HCT116 (cell line): ENCODE measurements around the gene FLVCR1. TPM values are rescaled to one million over a fixed set of nuclear protein-coding genes. Genes with fewer than 3 reads are reported as not detected.

Experiments used
- ATAC-seq: fragments of 200-7000 bp; cut with Tn5 transposase; 2 replicates; pipeline ENCODE4 v1.9.1; 2020; ENCODE audit warnings: mild to moderate bottlenecking, moderate library complexity
- BruUV-seq: library from RNA; stranded (reverse); fragments of 400-500 nt; replicated peaks from 2 replicates; lab custom pipeline; 2021; lab: Mats Ljungman, UMichigan
- CTCF ChIA-PET: fragments of 300-600 bp; sonication (Branson Sonifier 250); formaldehyde crosslinking; loops from one replicate; lab custom pipeline; 2021; ENCODE audit warnings: antibody characterized with exemption; lab: Charles Lee
- POLR2A ChIA-PET: fragments of 300-600, 350-600 bp; sonication (Branson Sonifier 250); formaldehyde crosslinking; loops from one replicate; lab custom pipeline; 2021; ENCODE audit warnings: antibody characterized with exemption; lab: Charles Lee
- RAD21 ChIA-PET, 2 experiments: fragments of 300-600 bp; sonication (Branson Sonifier 250); formaldehyde crosslinking; loops; one replicate each; lab custom pipeline; 2023; ENCODE audit warnings: low total read pairs in 2 of 2; ENCODE audit not compliant: uncharacterized antibody in 2 of 2, unreplicated experiment in 2 of 2, low non-redundant PET in 1 of 2; lab: Charles Lee
- DNase-seq: peaks from one replicate; pipeline ENCODE4 v3.0.0-alpha.2; 2010; ENCODE audit warnings: low read depth, low spot score
- H2AFZ ChIP-seq: fragments of 200-600 bp; shearing (Covaris generic), sonication (generic); 2 replicates; pipeline ENCODE4 v1.6.1; 2017; ENCODE audit warnings: low read depth, mixed run types, mixed read lengths, antibody characterized with exemption, low read length; ENCODE audit not compliant: poor library complexity, severe bottlenecking
- H3K27ac ChIP-seq: 2 replicates; pipeline ENCODE4 v1.5.1; 2012; ENCODE audit warnings: low read depth, low read length
- H3K27me3 ChIP-seq: fragments of 200-600 bp; sonication (generic); 2 replicates; pipeline ENCODE4 v1.6.1; 2016; ENCODE audit warnings: mixed run types, low read length, mixed read lengths; ENCODE audit not compliant: insufficient read depth
- H3K36me3 ChIP-seq, 2 experiments: fragments of 200-500 bp in 1 of 2; fragments of 200-600 bp in 1 of 2; sonication (Bioruptor generic) in 1 of 2; sonication (generic) in 1 of 2; 2 replicates each; pipeline versions ENCODE4 v1.5.1 to v1.6.1; 2014 to 2016; ENCODE audit warnings: low read length in 2 of 2, inconsistent platforms in 1 of 2, mixed read lengths in 1 of 2, mixed run types in 1 of 2; ENCODE audit not compliant: insufficient read depth in 2 of 2, control insufficient read depth in 1 of 2
- H3K4me1 ChIP-seq, 2 experiments: fragments of 200-600 bp in 1 of 2; sonication (generic) in 1 of 2; 2 replicates each; pipeline versions ENCODE4 v1.5.1 to v1.6.1; 2012 to 2017; ENCODE audit warnings: low read length in 2 of 2, inconsistent platforms in 1 of 2, mild to moderate bottlenecking in 1 of 2, mixed read lengths in 1 of 2, mixed run types in 1 of 2, moderate library complexity in 1 of 2; ENCODE audit not compliant: insufficient read depth in 2 of 2, control insufficient read depth in 1 of 2
- H3K4me2 ChIP-seq: fragments of 200-600 bp; sonication (generic); 2 replicates; pipeline ENCODE4 v1.6.1; 2017; ENCODE audit warnings: mixed run types, low read length, mixed read lengths
- H3K4me3 ChIP-seq, 2 experiments: fragments of 200-600 bp in 1 of 2; sonication (generic) in 1 of 2; replicated peaks in 1 of 2; 2 replicates each; pipeline ENCODE4 v1.5.1; 2011 to 2016; ENCODE audit warnings: low read length in 2 of 2, control low read depth in 1 of 2, low read depth in 1 of 2, mild to moderate bottlenecking in 1 of 2, mixed read lengths in 1 of 2, mixed run types in 1 of 2
- H3K79me2 ChIP-seq: fragments of 200-600 bp; sonication (generic); 2 replicates; pipeline ENCODE4 v1.6.1; 2017; ENCODE audit warnings: mild to moderate bottlenecking, mixed run types, low read length, moderate library complexity, mixed read lengths; ENCODE audit not compliant: insufficient read depth
- H3K9ac ChIP-seq: fragments of 200-600 bp; sonication (generic); 2 replicates; pipeline ENCODE4 v1.6.1; 2016; ENCODE audit warnings: low read length, mixed read lengths
- H3K9me2 ChIP-seq: fragments of 200-600 bp; sonication (generic), shearing (Covaris generic); 2 replicates; pipeline ENCODE4 v1.6.1; 2017; ENCODE audit warnings: mixed run types, mild to moderate bottlenecking, moderate library complexity; ENCODE audit not compliant: insufficient read depth
- H3K9me3 ChIP-seq, 2 experiments: fragments of 200-500 bp in 1 of 2; fragments of 200-600 bp in 1 of 2; sonication (Bioruptor generic) in 1 of 2; sonication (generic) in 1 of 2; 2 replicates each; pipeline ENCODE4 v1.6.1; 2014 to 2017; ENCODE audit warnings: low read length in 2 of 2, mixed read lengths in 2 of 2, inconsistent platforms in 1 of 2, low read depth in 1 of 2, mild to moderate bottlenecking in 1 of 2, mixed run types in 1 of 2, moderate library complexity in 1 of 2; ENCODE audit not compliant: control insufficient read depth in 1 of 2, insufficient read depth in 1 of 2
- H4K20me1 ChIP-seq: fragments of 200-600 bp; sonication (generic), shearing (Covaris generic); 2 replicates; pipeline ENCODE4 v1.6.1; 2017; ENCODE audit warnings: mixed run types, mild to moderate bottlenecking, moderate library complexity; ENCODE audit not compliant: insufficient read depth
- ATF3 ChIP-seq: IDR thresholded peaks from 2 replicates; pipeline ENCODE4 v1.6.1; 2012
- EGR1 ChIP-seq: IDR thresholded peaks from 2 replicates; pipeline ENCODE4 v1.6.1; 2012; ENCODE audit warnings: low read depth
- ELF1 ChIP-seq: IDR thresholded peaks from 2 replicates; pipeline ENCODE4 v1.6.1; 2012; ENCODE audit warnings: low read depth, borderline replicate concordance
- EZH2 ChIP-seq: fragments of 200-600 bp; sonication (generic); IDR thresholded peaks from 2 replicates; pipeline ENCODE4 v1.6.1; 2017; ENCODE audit warnings: antibody characterized with exemption, mixed run types
- EZH2phosphoT487 ChIP-seq: fragments of 200-600 bp; IDR thresholded peaks from 2 replicates; pipeline ENCODE4 v1.6.1; 2018; ENCODE audit warnings: antibody characterized with exemption, borderline replicate concordance
- REST ChIP-seq: IDR thresholded peaks from 2 replicates; pipeline ENCODE4 v1.6.1; 2012; ENCODE audit warnings: low read depth
- YY1 ChIP-seq: IDR thresholded peaks from 2 replicates; pipeline ENCODE4 v1.6.1; 2011; ENCODE audit warnings: low read length, low read depth, moderate library complexity, mild to moderate bottlenecking; ENCODE audit not compliant: insufficient replicate concordance; ENCODE audit errors: extremely low read depth
- ZBTB33 ChIP-seq: IDR thresholded peaks from 2 replicates; pipeline ENCODE4 v1.6.1; 2011; ENCODE audit warnings: mild to moderate bottlenecking, low read length, moderate library complexity; ENCODE audit not compliant: insufficient replicate concordance; ENCODE audit errors: extremely low read depth
- intact Hi-C: fragments of 100-400 bp; cut with micrococcal nuclease; formaldehyde crosslinking; loops from 2 replicates; pipeline ENCODE4 v1.10.0; 2022
- total RNA-seq: library from RNA; stranded (reverse); gene quantifications from one replicate; pipeline ENCODE4 v1.2.1, GENCODE V29; 2021; ENCODE audit not compliant: unreplicated experiment

Gene FLVCR1
- total RNA-seq, 1 experiment from 2014 or later = 19.0 TPM

GRCh38 chr1:212918824-212919223, 60.7 kb downstream of the FLVCR1 start:
- Histone ChIP-seq H2AFZ (no peak overlapping the region), H3K4me1 (no peaks in the 10 kb centered on the region), H3K36me3 (no peaks in the 10 kb centered on the region), H3K27me3 (no peaks in the 10 kb centered on the region), H3K9me2 (no peaks in the 10 kb centered on the region), H3K9me3 (no peaks in the 10 kb centered on the region), H3K4me2 (no peak overlapping the region), H3K79me2 (no peaks in the 10 kb centered on the region), H3K27ac (no peak overlapping the region), H3K4me3 (no peak overlapping the region), H3K9ac (no peak overlapping the region), H4K20me1 (no peaks in the 10 kb centered on the region)
- no peak for DNase-seq
- ChIA-PET CTCF (no interaction called here), RAD21 (no interaction called here), POLR2A (no interaction called here)
- BruUV-seq = no TSS peak
- no peak for TF ChIP-seq YY1
- TF ChIP-seq EZH2phosphoT487 = no peak
- TF ChIP-seq REST = no peak
- TF ChIP-seq EGR1 = no peak
- no peak for ATAC-seq
- intact Hi-C loops = no loop called here

GRCh38 chr1:212920246-212920645, 62.2 kb downstream of the FLVCR1 start:
- H3K9ac ChIP-seq = no peak overlapping the region
- intact Hi-C loops = no loop called here
- CTCF ChIA-PET = no interaction called here
- no peaks in the 10 kb centered on the region for H4K20me1 ChIP-seq
- no peaks in the 10 kb centered on the region for H3K9me3 ChIP-seq
- no peaks in the 10 kb centered on the region for H3K27me3 ChIP-seq
- no peaks in the 10 kb centered on the region for H3K36me3 ChIP-seq
- POLR2A ChIA-PET = no interaction called here
- DNase-seq (no peak), ATAC-seq (no peak)
- BruUV-seq = no TSS peak
- no peak overlapping the region for H3K4me3 ChIP-seq
- H3K27ac ChIP-seq = no peak overlapping the region
- H3K4me1 ChIP-seq = no peaks in the 10 kb centered on the region
- no peak overlapping the region for H3K4me2 ChIP-seq
- H2AFZ ChIP-seq = no peak overlapping the region
- H3K79me2 ChIP-seq = no peaks in the 10 kb centered on the region
- RAD21 ChIA-PET = no interaction called here
- no peaks in the 10 kb centered on the region for H3K9me2 ChIP-seq
- no peak for TF ChIP-seq ATF3
- TF ChIP-seq ELF1 = no peak
- no peak for TF ChIP-seq REST
- no peak for TF ChIP-seq ZBTB33
- TF ChIP-seq EZH2 = no peak
- no peak for TF ChIP-seq EZH2phosphoT487
